ENCODE results near the gene GRHL1.
"Not testable (repeated sequence)": the region's sequence is repeated elsewhere in the genome, so short reads cannot be mapped to it uniquely, and the experiment has no call there.

Gene GRHL1

GRCh38 chr2:10011606-10012325, 60.3 kb downstream of the GRHL1 start:
- not testable (repeated sequence) for DNase-seq

GRCh38 chr2:10012366-10012962, 61.0 kb downstream of the GRHL1 start:
- DNase-seq: not testable (repeated sequence)

- no peak for DNase-seq
Observed at GRCh38 chr2:10012963-10013461, 61.5 kb downstream of the GRHL1 start.

DNA sequence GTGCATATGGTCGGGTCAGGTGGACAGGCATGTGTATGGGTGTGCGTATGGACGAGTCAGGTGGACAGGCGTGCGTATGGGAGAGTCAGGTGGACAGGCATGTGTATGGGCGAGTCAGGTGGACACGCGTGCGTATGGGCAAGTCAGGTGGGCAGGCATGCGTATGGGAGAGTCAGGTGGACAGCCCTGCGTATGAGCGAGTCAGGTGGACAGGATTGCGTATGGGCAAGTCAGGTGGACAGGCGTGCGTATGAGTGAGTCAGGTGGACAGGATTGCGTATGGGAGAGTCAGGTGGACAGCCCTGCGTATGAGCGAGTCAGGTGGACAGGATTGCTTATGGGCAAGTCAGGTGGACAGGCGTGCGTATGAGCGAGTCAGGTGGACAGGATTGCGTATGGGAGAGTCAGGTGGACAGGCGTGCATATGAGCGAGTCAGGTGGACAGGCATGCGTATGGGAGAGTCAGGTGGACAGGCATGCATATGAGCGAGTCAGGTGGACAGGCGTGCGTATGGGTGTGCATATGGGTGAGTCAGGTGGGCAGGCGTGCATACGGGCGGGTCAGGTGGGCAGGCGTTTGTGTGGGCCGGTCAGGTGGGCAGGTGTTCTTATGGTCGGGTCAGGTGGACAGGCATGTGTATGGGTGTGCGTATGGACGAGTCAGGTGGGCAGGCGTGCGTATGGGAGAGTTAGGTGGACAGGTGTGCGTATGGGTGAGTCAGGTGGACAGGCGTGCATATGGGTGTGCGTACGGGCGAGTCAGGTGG, 62.3 kb downstream of the GRHL1 start:
- not testable (repeated sequence) for DNase-seq

DNA sequence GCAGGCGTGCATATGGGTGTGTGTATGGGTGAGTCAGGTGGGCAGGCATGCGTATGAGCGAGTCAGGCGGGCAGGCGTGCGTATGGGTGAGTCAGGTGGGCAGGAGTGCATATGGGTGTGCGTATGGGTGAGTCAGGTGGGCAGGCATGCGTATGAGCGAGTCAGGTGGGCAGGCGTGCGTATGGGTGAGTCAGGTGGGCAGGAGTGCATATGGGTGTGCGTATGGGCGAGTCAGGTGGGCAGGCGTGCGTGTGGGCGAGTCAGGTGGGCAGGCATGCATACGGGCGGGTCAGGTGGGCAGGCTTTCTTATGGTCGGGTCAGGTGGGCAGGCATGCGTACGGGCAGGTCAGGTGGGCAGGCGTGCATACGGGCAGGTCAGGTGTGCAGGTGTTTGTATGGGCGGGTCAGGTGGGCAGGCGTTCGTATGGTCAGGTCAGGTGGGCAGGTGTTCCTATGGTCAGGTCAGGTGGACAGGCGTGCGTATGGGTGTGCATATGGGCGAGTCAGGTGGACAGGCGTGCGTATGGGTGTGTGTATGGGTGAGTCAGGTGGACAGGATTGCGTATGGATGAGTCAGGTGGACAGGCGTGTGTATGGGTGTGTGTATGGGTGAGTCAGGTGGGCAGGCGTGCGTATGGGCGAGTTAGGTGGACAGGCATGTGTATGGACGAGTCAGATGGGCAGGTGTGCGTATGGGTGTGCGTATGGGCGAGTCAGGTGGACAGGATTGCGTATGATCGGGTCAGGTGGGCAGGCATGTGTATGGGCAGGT, 63.1 kb downstream of the GRHL1 start:
- no peak for DNase-seq

DNA sequence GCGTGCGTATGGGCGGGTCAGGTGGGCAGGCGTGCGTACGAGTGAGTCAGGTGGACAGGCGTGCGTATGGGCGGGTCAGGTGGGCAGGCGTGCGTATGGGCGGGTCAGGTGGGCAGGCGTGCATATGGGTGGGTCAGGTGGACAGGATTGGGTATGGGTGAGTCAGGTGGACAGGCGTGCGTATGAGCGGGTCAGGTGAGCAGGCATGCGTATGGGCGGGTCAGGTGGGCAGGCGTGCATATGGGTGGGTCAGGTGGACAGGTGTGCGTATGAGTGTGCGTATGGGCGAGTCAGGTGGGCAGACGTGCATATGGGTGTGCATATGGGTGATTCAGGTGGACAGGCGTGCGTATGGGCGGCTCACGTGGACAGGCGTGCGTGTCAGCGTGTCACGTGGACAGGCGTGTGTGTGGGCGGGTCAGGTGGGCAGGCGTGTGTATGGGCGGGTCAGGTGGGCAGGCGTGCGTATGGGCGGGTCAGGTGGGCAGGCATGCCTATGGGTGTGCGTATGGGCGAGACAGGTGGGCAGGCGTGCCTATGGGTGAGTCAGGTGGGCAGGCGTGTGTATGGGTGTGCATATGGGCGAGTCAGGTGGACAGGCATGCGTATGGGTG, 64.0 kb downstream of the GRHL1 start:
- DNase-seq: not testable (repeated sequence)

DNA sequence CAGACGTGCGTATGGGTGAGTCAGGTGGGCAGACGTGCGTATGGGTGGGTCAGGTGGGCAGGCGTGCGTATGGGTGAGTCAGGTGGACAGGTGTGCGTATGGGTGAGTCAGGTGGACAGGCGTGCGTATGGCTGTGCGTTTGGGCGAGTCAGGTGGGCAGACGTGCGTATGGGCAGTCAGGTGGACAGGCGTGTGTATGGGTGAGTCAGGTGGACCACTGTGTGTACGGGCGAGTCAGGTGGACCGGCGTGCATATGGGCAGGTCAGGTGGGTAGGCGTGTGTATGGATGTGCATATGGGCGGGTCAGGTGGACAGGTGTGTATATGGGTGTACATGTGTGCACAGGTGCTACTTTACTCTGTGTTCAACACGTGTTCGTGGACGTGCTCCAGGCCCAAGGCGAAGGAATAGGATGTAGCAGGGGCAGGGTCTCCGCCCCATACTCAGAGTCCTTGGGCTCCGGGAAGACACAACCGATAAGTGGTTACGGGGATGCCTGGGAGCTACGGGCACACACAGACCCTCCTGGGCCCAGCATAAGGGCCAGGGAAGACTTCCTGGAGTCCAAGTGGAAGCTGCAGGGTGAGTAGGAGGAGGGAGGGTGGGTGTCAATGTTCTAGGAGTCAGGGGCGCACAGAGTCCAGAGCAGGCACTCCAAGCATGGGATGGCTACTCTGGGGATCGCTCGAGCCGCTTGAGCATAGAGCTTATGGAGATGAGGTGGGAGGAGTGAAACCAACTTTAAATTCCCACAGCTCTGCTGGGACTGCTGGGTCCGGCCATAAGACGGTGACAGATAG, 64.7 kb downstream of the GRHL1 start:
- no peak for DNase-seq

DNA sequence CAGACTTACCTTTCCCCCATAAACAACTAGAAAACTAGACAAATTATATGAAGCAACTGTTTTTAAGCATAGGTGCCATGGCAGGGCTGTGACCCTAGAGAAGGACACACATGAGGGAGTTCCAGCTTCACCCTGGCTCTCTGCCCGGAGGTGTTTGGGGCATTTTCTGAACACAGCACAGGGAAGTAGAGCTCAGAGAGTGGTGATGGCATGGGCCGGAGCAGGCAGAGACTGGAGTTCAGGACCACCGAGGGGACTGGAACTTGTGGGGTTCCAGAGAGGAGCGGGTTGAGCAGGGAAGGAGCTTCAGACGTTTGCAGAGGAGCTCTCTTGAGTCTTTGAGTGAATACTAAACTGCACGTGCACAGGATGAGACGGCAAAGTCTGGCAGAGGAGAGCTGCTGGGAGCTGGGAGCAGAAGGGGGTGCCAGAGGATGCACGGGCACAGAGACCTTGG, 65.3 kb downstream of the GRHL1 start:
- DNase-seq: no peak

- no peak for DNase-seq
Observed at GRCh38 chr2:10017313-10017941, 65.9 kb downstream of the GRHL1 start.

DNA sequence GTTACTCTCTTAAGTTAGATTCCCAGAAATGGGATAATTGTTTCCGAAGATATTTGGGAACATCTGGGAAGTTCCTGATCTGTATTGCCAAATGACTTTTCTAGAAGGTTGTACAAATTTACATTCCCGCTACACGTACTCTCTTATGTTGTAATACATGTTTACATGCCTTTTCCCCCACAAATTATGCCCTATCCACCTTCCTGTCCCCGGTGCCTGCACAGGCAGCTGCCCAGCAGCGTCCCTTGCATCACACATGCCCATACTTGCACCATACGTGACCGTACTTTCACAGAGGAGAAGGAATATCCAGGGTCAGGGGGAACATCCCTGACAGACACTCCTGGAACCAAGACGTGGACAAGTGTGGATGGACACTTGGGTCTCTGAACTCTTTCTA, 67.7 kb downstream of the GRHL1 start:
- DNase-seq: no peak

DNA sequence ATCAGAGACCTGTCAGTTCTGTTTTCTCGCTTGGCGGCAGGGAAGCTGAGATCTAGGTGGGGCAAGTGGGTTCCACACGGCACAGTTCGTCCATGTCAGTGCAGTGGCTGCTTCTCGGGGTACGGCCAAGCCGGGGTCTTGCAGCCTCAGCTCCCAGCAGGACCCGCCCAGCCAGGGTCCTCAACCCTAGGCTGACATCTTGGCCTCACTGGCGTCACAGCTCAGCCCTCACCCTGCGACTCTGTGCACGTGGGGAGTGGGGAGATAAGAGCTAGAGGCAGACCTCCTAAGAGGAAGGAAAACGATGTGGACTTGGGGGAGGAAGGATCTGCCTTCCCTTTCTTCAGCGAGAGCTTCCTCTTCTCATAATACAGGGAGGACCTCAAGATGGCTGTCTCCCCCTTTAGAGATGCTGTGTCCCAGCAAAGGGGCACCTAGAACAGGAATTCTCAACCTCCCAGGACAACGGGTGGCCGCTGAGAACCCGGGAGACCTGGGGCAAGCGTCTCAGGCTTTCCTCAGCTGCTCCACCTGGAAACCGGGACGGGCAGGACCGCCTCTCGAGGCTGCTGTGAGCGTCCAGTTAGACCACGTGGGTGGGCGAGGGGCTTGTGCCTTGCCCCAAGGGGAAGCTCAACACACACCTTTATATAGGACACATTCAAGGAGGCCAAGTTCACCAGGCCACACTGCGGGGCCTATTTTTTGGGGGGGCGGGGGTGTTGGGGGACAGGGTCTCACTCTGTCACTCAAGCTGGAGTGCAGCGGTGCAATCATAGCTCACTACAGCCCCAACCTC, 68.3 kb downstream of the GRHL1 start:
- no peak for DNase-seq

DNA sequence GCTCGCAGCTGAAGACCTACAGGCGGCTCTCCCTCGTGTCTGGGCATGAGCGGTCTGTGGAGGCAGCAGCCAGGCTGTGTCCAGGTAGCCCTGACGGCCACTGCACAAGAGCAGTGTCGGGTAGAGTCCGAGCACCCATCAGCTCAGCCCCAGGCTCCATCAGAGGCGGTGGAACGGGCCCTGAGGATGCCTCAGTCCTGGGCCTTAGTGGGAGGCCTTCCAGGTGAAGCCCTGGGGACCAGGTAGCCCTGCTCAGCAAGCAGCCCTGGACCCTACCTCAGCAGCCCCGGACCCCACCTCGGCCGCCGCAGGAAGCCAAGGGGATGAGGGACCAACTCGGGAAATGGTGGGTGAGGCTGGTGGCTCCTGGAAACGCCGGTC, 70.5 kb downstream of the GRHL1 start:
- no peak for DNase-seq

DNA sequence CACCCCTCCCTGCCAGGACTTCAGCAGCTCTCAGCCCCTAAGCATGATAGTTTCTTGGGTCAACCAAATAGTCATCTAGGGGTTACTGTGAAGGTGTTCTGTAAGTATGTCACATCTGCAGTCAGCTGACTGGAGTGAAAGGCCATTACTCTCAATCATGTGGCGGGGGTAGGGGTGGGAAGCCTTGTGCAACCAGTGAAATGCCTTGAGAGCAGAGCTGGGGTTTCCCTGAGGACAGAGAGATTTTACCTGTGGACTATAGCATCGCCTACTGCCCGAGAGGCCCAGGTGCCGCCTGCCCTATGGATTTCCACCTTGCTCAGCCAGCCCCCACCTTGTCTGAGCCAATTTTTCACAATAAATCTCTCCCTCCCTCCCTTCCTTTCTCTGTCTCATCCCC, 71.0 kb downstream of the GRHL1 start:
- DNase-seq: no peak

GRCh38 chr2:10022966-10023662, 71.6 kb downstream of the GRHL1 start:
- DNase-seq: no peak

- DNase-seq: no peak
Observed at GRCh38 chr2:10026940-10027569, 75.6 kb downstream of the GRHL1 start.

- DNase-seq: no peak
Observed at GRCh38 chr2:10027660-10028330, 76.3 kb downstream of the GRHL1 start.

- DNase-seq: no peak
Observed at GRCh38 chr2:10028407-10028987, 77.0 kb downstream of the GRHL1 start.

Measured in SHP77 (cell line).